Measurements from ENCODE around the gene PLA2G2F.

PLA2G2F gene

DNA sequence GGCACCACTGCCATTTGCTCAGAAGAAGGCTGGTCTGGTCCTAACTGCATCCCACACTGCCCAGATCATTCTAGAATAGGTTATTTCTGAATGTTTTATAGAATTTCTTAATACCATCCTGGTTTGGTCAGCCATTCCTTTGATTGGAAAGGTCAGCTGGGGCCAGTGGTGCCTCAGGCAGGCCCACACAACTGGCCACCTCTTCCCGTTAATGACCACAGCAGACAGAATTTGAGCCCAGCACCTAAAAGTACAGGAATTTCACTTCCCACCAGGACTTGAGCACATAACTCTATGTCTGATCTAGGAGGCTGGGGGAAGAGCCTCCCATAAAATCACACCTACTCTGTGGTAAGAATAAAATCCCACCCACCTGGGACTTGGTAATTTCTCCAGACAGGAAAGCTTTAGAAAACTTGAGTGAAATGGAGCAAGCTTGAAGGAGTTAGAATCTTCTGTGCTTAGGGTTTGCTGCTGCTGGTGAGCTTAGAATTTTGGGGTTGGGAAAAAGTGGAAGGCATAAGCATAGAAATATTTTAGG is 53.8 kb downstream of the PLA2G2F start:
- no peak for DNase-seq

DNA sequence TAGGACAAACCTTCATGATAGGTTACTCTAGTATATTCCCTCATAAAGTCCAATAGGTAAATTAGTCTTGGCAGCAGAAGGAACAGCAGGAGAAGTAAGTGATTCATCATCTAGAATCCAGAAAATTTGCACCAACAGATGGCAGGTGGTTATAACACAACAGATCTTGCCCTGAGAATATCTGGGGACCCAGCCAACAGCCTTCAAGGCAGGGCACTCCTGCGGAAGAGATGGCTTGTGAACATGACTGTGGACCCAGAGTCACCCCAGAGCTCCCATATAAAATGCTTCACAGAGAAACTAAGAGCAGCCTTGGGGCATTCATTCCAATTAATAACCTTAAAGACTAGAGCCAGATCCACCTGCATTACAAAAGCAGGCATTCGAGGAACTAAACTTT is 55.1 kb downstream of the PLA2G2F start:
- DNase-seq: no peak

DNA sequence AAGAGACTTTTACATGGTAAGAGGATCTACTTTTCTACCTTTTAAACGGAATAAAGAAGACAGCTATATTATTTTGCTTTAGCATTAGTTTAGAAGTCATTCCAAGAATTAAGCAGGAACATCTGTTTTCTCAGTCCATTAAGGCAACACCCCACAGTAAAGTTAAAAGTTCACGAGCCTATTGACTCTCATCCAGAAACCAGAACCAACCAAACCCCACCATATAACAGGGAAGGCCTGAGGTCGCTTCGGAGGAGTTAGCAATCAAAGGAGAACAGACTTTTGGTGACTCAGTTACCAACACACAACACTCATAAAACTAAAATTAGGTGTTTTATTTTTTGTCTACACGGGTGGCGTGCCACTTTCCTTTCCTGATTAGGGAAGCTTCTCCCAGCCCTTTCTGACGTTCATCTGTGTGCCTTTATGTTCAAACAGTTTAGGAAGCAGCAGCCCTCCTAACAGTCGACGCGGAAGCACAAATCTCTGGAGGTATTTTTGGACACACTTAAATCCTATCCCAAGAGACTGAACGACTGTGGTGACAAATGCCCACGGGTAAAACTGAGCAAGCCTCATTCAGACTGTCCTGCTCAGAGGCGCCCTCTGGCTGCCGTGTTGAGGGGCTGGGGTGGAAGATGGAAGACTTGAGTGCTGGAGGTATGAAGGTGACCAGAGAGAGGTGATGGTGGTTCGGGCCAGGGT is 55.8 kb downstream of the PLA2G2F start:
- DNase-seq: peak; percentile 73

DNA sequence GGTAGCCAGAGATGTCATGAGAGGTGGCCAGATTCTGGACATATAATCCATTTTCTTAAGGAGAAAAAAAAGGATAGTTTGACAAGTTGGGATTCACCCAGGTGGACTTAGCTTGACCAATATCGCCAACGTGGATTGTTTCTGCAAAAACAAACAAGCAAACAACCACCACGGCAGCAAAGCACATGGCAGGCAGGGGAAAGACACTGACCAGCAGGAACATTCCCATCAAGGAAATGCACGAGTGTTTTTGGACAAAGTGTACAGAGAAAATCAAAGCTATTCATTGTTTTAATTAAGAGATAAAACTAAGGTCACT is 56.3 kb downstream of the PLA2G2F start:
- no peak for DNase-seq

DNA sequence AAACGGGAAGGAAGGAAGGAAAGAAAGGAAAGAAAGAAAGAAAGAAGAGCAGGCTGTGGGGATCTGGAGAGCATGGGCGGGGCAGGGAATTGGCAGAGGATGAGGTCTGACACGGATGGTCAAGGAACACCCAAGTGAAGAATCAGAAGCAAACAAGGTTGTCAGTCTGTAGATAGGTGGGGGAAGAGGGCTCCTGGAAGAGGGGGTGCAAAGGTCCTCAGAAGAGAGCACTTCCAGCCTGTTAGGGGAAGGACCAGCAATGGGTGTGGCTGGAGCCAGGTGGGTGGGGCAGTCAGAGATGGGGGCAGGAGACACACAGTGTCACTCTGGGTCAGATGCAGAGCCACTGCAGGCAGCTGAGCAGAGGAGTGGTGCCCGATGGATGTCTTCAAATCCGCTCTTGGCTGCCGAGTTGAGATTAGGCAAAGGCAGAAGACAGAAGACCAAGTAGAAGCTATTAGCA is 58.2 kb downstream of the PLA2G2F start:
- no peak for DNase-seq

DNA sequence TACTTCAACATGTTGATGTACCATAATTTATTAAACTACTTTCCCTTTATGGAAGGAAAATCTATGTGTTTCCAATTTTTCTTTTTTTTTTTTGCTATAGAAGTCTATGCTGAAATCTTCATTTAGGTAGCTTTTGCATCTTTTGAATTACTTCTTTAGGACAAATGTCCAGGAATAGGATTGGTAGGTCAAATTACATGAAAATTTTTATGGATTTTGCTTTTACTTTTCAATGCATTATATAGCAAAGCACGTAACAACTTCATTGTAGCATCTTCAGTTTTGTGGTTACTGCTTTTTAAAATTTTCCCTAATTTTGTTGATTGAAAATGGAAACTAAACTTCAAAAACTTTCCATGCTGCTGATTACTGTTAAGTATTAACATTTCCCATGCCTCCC is 59.2 kb downstream of the PLA2G2F start:
- DNase-seq: no peak

DNA sequence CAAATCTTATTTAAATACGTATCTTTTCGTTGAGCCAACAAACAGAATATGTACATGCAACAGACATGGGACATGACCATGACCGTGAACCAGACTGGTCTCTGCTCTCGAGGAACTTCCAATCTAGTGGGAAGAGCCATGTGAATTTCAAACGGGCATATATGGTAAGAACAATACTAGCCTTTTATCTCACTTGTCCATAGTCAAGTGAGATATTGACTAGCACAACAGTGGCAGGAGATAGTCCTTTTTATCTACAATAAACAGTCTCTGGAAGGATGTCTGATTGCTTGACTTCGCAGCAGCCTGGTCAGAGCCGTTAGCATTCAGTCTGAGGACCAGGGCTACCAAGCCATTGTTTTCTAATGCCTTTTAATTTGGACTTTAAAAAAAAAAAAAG is 59.8 kb downstream of the PLA2G2F start:
- DNase-seq: no peak

DNA sequence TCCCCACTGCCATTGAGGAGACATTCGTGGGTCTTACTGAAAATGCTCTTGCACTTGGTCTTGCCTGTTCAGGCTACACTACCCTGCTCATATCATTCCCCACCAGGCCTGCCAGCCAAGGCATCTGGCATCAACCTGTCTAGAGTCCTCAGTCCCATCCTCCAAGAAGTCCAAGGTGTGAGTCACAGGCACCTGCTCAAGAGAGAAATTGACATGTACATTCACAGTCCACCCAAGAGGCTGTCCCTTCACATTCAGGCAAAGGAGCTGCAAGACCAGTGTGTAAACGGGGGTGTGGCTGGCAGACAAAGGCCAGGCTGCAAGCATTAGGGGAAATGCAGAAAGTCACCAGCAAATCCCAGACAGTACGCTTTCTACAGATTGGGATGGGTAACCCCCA is 60.3 kb downstream of the PLA2G2F start:
- no peak for DNase-seq

DNA sequence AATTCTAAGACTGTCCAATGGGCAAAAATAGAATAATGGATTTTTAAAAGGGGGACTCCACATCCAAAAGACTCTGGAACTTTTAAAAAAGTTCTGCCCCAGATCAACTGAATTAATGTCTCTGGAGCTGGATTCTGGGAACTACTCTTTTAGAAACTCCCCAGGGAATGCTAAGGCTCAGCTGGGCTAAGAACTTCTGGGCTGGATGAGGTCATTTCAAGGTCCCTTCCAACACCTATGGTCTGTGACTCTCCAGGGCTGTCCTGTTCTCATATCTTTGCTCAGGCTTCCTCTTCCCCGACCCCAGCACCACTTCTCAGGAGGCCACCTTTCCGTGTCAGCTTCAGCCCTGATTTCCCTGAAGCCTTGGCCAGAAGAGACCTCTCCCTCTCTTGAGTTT is 60.7 kb downstream of the PLA2G2F start:
- DNase-seq: no peak

All from CD4-positive, alpha-beta T cell treated with Interleukin-17A for 1 hour (primary cell).